Esophagus squamous epithelium (tissue), 4 donors: ENCODE measurements around the gene NAB2.

ENCODE experiments used
- POLR2A ChIP-seq, 4 donors: fragments of 450-650 bp; IDR thresholded peaks; one replicate each; pipeline ENCODE4 v1.6.1; 2017; ENCODE audit warnings: antibody characterized with exemption in 4 of 4, mild to moderate bottlenecking in 4 of 4, moderate library complexity in 3 of 4
- TF ChIP-seq, protein P1 (sequence below), 6 experiments: fragments of 450-650 bp in 4 of 6; fragments of 200-600 bp in 2 of 6; sonication (generic) in 2 of 6; IDR thresholded peaks; one replicate each; pipeline ENCODE4 v1.5.1; 2016 to 2019; ENCODE audit warnings: antibody characterized with exemption in 6 of 6, mild to moderate bottlenecking in 4 of 6, moderate library complexity in 4 of 6

DNA sequence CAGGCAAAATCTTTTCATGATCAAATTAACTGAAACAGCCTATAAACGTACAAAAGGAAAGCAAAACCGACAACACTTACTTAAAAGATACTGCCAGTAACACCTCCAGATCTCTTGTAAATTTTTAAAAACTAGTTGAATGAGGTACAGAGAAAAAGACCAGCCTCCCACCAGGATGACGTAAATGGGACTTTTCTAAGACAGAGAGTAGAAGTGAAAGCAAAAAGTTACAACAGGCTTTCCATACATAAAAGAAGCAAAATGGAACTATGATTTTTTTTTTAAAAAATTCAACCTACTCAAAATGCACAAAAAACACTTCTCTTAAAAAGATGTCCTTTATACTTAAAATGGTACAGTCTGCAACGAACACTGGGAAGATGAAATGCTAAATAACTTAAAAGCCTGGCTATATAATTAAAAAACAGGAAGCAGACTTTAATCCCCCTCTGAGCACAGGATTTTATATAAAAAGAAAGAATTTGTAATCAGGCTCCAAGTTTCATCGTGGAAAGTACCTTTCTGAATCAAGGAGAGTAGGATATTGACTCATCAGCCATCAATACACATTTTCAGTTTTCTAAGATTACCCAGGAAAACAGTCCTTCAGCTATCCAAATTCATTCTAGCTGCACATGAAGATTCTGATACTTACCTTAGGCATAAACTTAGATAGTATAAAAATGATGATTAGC lies 24.8 kb upstream of the NAB2 start:
- TF ChIP-seq, protein P1, sequence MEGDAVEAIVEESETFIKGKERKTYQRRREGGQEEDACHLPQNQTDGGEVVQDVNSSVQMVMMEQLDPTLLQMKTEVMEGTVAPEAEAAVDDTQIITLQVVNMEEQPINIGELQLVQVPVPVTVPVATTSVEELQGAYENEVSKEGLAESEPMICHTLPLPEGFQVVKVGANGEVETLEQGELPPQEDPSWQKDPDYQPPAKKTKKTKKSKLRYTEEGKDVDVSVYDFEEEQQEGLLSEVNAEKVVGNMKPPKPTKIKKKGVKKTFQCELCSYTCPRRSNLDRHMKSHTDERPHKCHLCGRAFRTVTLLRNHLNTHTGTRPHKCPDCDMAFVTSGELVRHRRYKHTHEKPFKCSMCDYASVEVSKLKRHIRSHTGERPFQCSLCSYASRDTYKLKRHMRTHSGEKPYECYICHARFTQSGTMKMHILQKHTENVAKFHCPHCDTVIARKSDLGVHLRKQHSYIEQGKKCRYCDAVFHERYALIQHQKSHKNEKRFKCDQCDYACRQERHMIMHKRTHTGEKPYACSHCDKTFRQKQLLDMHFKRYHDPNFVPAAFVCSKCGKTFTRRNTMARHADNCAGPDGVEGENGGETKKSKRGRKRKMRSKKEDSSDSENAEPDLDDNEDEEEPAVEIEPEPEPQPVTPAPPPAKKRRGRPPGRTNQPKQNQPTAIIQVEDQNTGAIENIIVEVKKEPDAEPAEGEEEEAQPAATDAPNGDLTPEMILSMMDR (IDR thresholded peaks at IDR 0.05) = no peak
- no peak for TF ChIP-seq POLR2A (IDR thresholded peaks at IDR 0.05)
